ENCODE data around the gene AGBL5.

GRCh38 chr2:27083410-27084296, 32.2 kb downstream of the AGBL5 start:
- TF ChIP-seq POLR2A (IDR thresholded peaks at IDR 0.05) (no peak), POLR2AphosphoS5 (IDR thresholded peaks at IDR 0.05) (no peak), EP300 (IDR thresholded peaks at IDR 0.05) (no peak)
- TF ChIP-seq, protein P1, sequence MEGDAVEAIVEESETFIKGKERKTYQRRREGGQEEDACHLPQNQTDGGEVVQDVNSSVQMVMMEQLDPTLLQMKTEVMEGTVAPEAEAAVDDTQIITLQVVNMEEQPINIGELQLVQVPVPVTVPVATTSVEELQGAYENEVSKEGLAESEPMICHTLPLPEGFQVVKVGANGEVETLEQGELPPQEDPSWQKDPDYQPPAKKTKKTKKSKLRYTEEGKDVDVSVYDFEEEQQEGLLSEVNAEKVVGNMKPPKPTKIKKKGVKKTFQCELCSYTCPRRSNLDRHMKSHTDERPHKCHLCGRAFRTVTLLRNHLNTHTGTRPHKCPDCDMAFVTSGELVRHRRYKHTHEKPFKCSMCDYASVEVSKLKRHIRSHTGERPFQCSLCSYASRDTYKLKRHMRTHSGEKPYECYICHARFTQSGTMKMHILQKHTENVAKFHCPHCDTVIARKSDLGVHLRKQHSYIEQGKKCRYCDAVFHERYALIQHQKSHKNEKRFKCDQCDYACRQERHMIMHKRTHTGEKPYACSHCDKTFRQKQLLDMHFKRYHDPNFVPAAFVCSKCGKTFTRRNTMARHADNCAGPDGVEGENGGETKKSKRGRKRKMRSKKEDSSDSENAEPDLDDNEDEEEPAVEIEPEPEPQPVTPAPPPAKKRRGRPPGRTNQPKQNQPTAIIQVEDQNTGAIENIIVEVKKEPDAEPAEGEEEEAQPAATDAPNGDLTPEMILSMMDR (IDR thresholded peaks at IDR 0.05), result no peak

Measured in stomach (tissue), 4 donors.